Measurements from ENCODE around the gene ACTL8.

The ACTL8 gene

GRCh38 chr1:17776426-17776825, 21.3 kb downstream of the ACTL8 start:
- no peaks in the 10 kb centered on the region for H3K4me1 ChIP-seq
- no peak overlapping the region for H3K9ac ChIP-seq
- no peak overlapping the region for H3K27ac ChIP-seq
- no peak overlapping the region for H3K4me3 ChIP-seq
- no peaks in the 10 kb centered on the region for H3K27me3 ChIP-seq
- H3K4me2 ChIP-seq, result no peak overlapping the region
- no peaks in the 10 kb centered on the region for H3K36me3 ChIP-seq
- no peaks in the 10 kb centered on the region for H4K20me1 ChIP-seq
- no peak for TF ChIP-seq Cebpa-rat (IDR thresholded peaks at IDR 0.05)
- no peaks in the 10 kb centered on the region for H3K9me3 ChIP-seq

- TF ChIP-seq Cebpa-rat (IDR thresholded peaks at IDR 0.05), result no peak
- no peak overlapping the region for H3K27ac ChIP-seq
Observed at GRCh38 chr1:17777330-17777729, 22.2 kb downstream of the ACTL8 start.

GRCh38 chr1:17777818-17778217, 22.7 kb downstream of the ACTL8 start:
- no peaks in the 10 kb centered on the region for H3K4me1 ChIP-seq
- H3K9me3 ChIP-seq, result no peaks in the 10 kb centered on the region
- no peaks in the 10 kb centered on the region for H4K20me1 ChIP-seq
- no peak overlapping the region for H3K4me2 ChIP-seq
- no peak overlapping the region for H3K27ac ChIP-seq
- H3K9ac ChIP-seq, result no peak overlapping the region
- no peak for TF ChIP-seq Cebpa-rat (IDR thresholded peaks at IDR 0.05)
- H3K4me3 ChIP-seq, result no peak overlapping the region
- no peaks in the 10 kb centered on the region for H3K27me3 ChIP-seq
- H3K36me3 ChIP-seq, result no peaks in the 10 kb centered on the region

More at GRCh38 chr1:17777330-17777729, 22.2 kb downstream of the ACTL8 start:
- Histone ChIP-seq H4K20me1 (no peaks in the 10 kb centered on the region), H3K36me3 (no peaks in the 10 kb centered on the region), H3K4me1 (no peaks in the 10 kb centered on the region), H3K9me3 (no peaks in the 10 kb centered on the region), H3K9ac (no peak overlapping the region), H3K4me3 (no peak overlapping the region), H3K4me2 (no peak overlapping the region), H3K27me3 (no peaks in the 10 kb centered on the region)

GRCh38 chr1:17780916-17781315, 25.8 kb downstream of the ACTL8 start:
- Histone ChIP-seq H3K4me2 (no peak overlapping the region), H3K4me1 (no peaks in the 10 kb centered on the region), H3K9ac (no peak overlapping the region), H3K4me3 (no peak overlapping the region), H4K20me1 (no peaks in the 10 kb centered on the region), H3K27me3 (no peaks in the 10 kb centered on the region), H3K9me3 (no peaks in the 10 kb centered on the region), H3K36me3 (no peaks in the 10 kb centered on the region), H3K27ac (no peak overlapping the region)
- no peak for TF ChIP-seq Cebpa-rat (IDR thresholded peaks at IDR 0.05)

DNA sequence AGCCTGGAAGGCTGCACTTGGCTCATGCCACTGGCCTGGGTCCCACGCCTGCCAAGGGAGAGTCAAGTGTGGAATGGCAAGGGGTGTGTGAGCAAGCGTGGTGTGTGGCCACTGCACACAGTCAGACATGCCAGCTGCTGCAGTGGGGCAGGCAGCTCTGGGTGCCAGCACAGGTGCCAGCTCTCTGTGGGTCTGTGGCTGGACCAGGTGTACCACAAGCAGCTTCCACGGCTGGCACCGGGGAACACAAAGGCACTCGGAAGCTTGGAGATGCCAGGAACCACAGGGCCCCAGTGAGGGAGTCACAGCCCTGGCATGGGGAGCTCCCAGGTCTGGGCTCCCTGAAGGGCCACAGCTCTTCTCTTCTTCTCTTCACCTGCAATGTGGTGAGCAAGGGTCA, 34.8 kb downstream of the ACTL8 start:
- no peak for TF ChIP-seq Cebpa-rat (IDR thresholded peaks at IDR 0.05)
- Histone ChIP-seq H3K9me3 (peaks cover 17% of the 10 kb centered on the region), H3K4me1 (peaks cover 17% of the 10 kb centered on the region)

DNA sequence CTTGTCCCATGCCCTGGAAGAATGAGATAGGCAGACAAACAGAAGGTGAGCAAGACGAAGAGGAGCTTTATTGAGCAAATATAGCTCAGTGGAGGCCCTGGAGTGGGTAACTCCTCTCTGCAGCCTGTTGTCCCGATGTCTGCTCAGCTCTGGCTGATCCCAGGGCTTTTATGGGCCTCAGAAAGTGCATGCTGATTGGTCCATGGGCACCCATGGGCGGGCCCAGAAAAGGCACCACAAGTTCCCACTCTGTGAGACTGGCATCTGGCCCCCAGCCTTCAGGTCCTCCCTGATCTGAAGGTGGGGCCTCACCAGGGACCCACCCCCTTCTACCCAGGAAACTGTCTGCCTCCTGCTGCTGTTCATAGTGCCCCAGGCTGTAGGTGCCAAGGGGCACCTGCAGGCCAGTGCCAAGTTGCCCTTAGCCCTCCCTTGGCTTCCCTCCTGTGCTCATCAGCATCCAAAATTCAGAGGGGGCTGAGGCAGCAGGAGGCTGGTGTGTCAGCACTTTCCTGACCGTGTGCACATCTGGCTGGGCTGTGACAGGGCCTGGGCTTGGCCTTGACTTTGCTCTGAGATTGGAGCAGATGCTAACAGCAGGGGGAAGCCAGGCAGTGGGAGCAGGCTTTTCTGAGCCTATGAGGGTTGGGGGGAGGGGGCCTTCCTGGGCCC, 35.4 kb downstream of the ACTL8 start:
- Histone ChIP-seq H4K20me1 (no peaks in the 10 kb centered on the region), H3K27me3 (no peaks in the 10 kb centered on the region), H3K27ac (no peak overlapping the region), H3K9ac (no peak overlapping the region), H3K9me3 (peaks cover 17% of the 10 kb centered on the region), H3K4me2 (no peak overlapping the region), H3K36me3 (no peaks in the 10 kb centered on the region), H3K4me1 (peaks cover 23% of the 10 kb centered on the region), H3K4me3 (no peak overlapping the region)
- no peak for TF ChIP-seq Cebpa-rat (IDR thresholded peaks at IDR 0.05)

More for the DNA sequence above, 34.8 kb downstream of the ACTL8 start:
- Histone ChIP-seq H3K4me2 (no peak overlapping the region), H3K9ac (no peak overlapping the region), H3K27me3 (no peaks in the 10 kb centered on the region), H3K4me3 (no peak overlapping the region), H3K36me3 (no peaks in the 10 kb centered on the region), H4K20me1 (no peaks in the 10 kb centered on the region), H3K27ac (no peak overlapping the region)

DNA sequence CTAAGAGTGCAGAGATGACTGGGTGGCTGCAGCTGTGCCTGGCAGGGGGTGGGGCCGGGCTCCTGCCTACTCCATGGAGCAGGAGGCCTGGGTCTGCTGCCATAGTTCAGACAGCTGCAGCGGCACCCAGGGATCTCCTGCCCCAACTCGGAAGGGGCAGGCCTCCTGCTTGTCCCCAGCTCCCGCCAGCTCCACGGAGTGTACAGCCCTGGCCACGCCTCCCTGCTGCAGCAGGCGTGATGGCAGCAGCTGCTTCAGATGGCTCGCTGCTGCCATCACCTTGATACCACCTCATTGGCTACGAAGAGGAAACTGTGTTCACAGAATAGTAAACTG, 35.9 kb downstream of the ACTL8 start:
- no peak overlapping the region for H3K9ac ChIP-seq
- H4K20me1 ChIP-seq, result no peaks in the 10 kb centered on the region
- TF ChIP-seq Cebpa-rat (IDR thresholded peaks at IDR 0.05), result no peak
- H3K27ac ChIP-seq, result no peak overlapping the region
- peaks cover 17% of the 10 kb centered on the region for H3K9me3 ChIP-seq
- no peak overlapping the region for H3K4me2 ChIP-seq
- H3K36me3 ChIP-seq, result no peaks in the 10 kb centered on the region
- peaks cover 28% of the 10 kb centered on the region for H3K4me1 ChIP-seq
- H3K27me3 ChIP-seq, result no peaks in the 10 kb centered on the region
- no peak overlapping the region for H3K4me3 ChIP-seq

GRCh38 chr1:17791480-17791879, 36.3 kb downstream of the ACTL8 start:
- Histone ChIP-seq H3K4me2 (no peak overlapping the region), H3K36me3 (no peaks in the 10 kb centered on the region), H3K9me3 (peaks cover 17% of the 10 kb centered on the region), H3K27ac (no peak overlapping the region), H3K4me3 (no peak overlapping the region), H4K20me1 (no peaks in the 10 kb centered on the region), H3K4me1 (peaks cover 33% of the 10 kb centered on the region), H3K9ac (no peak overlapping the region), H3K27me3 (no peaks in the 10 kb centered on the region)
- no peak for TF ChIP-seq Cebpa-rat (IDR thresholded peaks at IDR 0.05)

DNA sequence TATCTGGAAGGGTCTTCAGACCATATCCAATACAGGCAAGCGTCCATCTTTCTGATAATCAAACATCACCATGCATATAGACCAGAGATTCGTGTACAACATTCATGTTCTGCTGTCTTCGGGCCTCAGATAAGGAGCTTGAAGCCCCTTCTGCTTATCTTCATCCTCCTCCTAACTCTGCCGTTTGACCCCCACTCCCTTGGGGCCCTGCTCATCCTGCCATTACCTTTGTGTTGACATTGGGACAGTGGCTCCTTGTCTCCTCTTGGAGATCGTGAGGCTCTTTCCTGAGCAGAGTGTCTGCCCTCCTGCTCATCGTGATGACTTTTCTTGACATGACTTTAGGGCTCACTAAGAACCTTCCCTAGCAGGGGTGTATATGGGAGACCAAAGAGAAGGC, 37.3 kb downstream of the ACTL8 start:
- Histone ChIP-seq H3K4me3 (no peak overlapping the region), H3K9ac (no peak overlapping the region), H4K20me1 (no peaks in the 10 kb centered on the region), H3K4me2 (0 out of 2 replicates have a peak overlapping the region, but pooled peaks have one; percentile 22), H3K27ac (no peak overlapping the region), H3K4me1 (peaks cover 42% of the 10 kb centered on the region), H3K36me3 (no peaks in the 10 kb centered on the region), H3K27me3 (no peaks in the 10 kb centered on the region), H3K9me3 (peaks cover 17% of the 10 kb centered on the region)
- TF ChIP-seq Cebpa-rat (IDR thresholded peaks at IDR 0.05), result no peak

DNA sequence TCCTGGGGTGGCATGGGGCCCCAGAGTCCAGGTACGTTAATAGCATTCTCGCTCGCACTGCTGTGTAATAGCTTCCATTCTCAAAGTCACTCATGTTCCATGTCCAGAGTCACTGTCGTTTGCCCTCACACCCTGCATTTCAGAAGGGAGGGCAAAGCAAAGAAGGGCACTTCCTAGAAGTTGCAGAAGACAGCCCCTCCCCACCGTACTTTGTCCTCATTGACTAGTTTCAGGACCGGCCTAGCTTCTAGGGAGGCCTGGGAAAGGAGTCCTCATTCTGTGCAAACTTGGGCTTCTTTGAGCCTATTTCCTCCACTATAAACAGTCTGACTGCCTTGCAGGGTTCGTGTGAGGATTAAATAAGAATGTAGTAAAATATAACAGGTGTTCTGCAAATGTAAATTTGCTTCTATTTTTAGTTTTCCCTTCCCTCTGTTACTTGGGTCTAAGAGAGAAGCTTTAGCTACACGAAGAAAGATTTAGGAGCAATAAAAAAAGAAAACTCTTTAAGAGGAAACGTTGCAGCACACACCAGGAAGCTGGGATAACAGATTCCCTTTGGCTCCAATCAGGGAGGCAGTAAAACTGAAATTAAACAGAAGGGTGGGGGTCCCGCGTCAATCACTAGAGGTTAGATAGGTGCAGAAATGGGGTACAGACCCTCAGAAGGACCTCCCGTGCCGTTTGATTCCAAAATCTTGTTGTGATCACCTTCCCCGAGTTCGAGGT, 40.1 kb downstream of the ACTL8 start:
- Histone ChIP-seq H3K9ac (no peak overlapping the region), H3K27me3 (no peaks in the 10 kb centered on the region), H3K4me1 (peaks cover 71% of the 10 kb centered on the region), H3K36me3 (no peaks in the 10 kb centered on the region), H3K9me3 (peaks cover 9% of the 10 kb centered on the region), H4K20me1 (no peaks in the 10 kb centered on the region), H3K27ac (0 out of 2 replicates have a peak overlapping the region, but pooled peaks have one; percentile 6), H3K4me3 (no peak overlapping the region), H3K4me2 (peak overlapping the region; percentile 64)
- no peak for TF ChIP-seq Cebpa-rat (IDR thresholded peaks at IDR 0.05)

Measured in BLaER1 (cell line).